K562 (cell line): Measurements from ENCODE around the gene LRRC27. TPM values are rescaled to one million over a fixed set of nuclear protein-coding genes. Genes with fewer than 3 reads are reported as not detected.
A peak's percentile ranks its signal among the peaks of the same experiment; 100 is the strongest.
"Not testable (repeated sequence)": the region's sequence is repeated elsewhere in the genome, so short reads cannot be mapped to it uniquely, and the experiment has no call there.

ENCODE experiments used
- REST ChIP-seq, 2 experiments: fragments of 450-650 bp; formaldehyde crosslinking in 1 of 2; IDR thresholded peaks; 2 replicates each; pipeline versions ENCODE4 v1.4.0 to v1.6.1; 2014 to 2020; ENCODE audit warnings: mild to moderate bottlenecking in 2 of 2, borderline replicate concordance in 1 of 2, low read depth in 1 of 2
- STAG1 ChIP-seq: sonication (generic); formaldehyde crosslinking; IDR thresholded peaks from 2 replicates; pipeline ENCODE4 v1.5.0; 2020; ENCODE audit warnings: missing genetic modification reagents, borderline replicate concordance
- TFAP4 ChIP-seq: sonication (generic); formaldehyde crosslinking; IDR thresholded peaks from 2 replicates; pipeline ENCODE4 v1.8.0; 2022; ENCODE audit warnings: missing genetic modification reagents, mild to moderate bottlenecking, moderate library complexity, borderline replicate concordance
- polyA plus RNA-seq, 8 experiments: library from polyadenylated mRNA; depleted of rRNA in 4 of 8; stranded (reverse) in 5 of 8; unstranded in 3 of 8; fragments of >200 nt; fragmentation: Nextera tagmentation in 2 of 8; fragmentation: Illumina TruSeq in 1 of 8; extraction: Ambion mirVana in 2 of 8; extraction: Trizol in 1 of 8; gene quantifications; 2 replicates each; pipeline versions ENCODE4 v1.2.1 to v1.2.3, GENCODE V29; 2011 to 2014; ENCODE audit warnings: inconsistent platforms in 1 of 8, missing spikeins in 1 of 8
- total RNA-seq, 7 experiments: library from RNA; depleted of rRNA in 6 of 7; stranded (reverse); fragments of >200 nt in 6 of 7; fragmentation: Illumina TruSeq in 2 of 7; extraction: Trizol in 2 of 7; gene quantifications; 2 replicates each; pipeline versions ENCODE4 v1.2.1 to v1.2.3, GENCODE V29; 2011 to 2021; ENCODE audit warnings: low replicate concordance in 1 of 7

LRRC27 gene
- total and polyA plus RNA-seq, 9 of the 15 experiments (the other 6 are each of a cell fraction or from before 2014, with no cell fraction given): 0.10 to 2.7 (median 1.4) TPM

DNA sequence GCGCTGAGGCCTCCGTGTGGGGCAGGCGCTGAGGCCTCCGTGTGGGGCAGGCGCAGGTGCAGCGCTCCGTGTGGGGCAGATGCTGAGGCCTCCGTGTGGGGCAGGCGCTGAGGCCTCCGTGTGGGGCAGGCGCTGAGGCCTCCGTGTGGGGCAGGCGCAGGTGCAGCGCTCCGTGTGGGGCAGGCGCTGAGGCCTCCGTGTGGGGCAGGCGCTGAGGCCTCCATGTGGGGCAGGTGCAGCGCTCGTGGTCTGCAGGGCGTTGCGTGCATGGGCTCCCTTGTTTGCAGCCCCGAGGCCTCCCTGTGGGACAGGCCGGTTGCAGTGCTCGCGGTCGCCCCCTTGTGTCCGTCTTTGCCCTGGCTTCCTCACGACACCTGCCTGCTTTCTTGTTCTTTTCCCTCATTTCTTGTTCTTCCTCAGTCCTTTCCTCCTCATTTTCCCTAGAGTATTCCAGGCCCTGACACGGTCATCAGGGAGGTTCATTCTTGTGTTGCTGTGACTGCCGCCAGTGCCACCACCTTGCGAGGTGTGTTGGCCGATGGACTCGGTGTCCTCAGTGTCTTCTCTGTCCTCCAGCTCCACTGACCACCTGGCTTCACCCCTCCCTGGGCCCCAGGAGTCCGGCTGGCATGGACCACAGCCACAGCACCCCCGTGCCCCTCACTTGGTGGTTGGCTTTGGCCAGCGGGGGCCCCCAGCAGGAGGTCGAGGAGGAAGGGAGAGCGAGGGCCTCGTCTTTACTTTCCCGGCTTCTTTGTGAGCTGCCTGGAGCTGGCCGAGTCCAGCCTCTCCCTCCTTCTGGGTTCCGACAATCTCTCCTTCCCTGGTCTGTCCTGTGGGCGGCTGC, 20.7 kb downstream of the LRRC27 start (continued):
- TF ChIP-seq REST (IDR thresholded peaks at IDR 0.05; ENCODE audit: borderline replicate concordance) (peak; percentile 58), TFAP4 (CRISPR knock-in tag) (peak; percentile 23; the same call in 1 of the 2 replicates), STAG1 (CRISPR knock-in tag) (peak; percentile 33; the same call in 1 of the 2 replicates)
- not testable (repeated sequence) for TF ChIP-seq REST (CRISPR knock-in tag; IDR thresholded peaks at IDR 0.05; ENCODE audit: low read depth)
- TF ChIP-seq, all 486 proteins: peak for 9; not testable (repeated sequence) for 477
